HuH-7 (cell line): ENCODE measurements around the gene DAB2.

Source experiments
- DNase-seq: peaks from one replicate; pipeline ENCODE4 v3.0.0; 2011; ENCODE audit warnings: low spot score

The DAB2 gene

GRCh38 chr5:39379693-39380092, 45.1 kb downstream of the DAB2 start:
- no peak for DNase-seq

DNA sequence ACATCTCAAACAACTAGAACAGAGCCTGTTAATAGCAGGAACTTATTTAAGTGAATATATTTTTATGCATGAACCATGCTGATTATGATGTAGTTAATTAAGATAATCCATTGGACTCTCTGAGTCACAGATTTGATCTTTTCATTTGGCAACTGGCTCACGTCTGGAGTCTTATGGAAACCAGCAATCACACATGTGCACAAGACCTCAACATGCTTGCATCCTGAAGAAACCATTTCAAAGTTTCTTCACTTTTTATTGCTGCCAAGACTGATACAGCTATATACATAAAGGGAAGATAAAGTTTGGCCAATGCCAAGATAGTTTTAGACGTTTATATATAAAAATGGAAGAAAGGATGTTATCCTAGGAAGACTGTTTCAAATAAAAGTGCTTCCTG, 47.2 kb downstream of the DAB2 start:
- DNase-seq: no peak

DNA sequence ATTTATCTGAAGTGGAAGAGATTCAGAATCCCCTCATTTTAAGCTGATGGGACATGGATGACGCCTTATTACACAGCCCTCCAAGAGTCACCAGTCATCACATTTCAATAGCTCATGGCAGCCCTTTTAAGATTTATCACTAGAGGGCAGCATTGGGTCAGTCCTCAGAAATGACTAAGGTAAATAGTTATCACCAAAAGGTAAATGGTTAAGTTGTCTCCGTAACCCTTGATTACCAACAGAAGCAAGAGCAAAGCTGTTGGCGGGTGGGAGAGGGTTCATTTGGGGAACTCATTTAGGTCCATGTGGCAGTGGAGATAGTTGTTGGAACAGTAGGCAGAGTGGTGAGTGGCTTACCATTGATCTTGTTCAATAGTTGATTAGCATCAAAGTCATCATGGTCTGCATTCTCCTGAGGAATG, 48.5 kb downstream of the DAB2 start:
- peak; percentile 64 for DNase-seq

DNA sequence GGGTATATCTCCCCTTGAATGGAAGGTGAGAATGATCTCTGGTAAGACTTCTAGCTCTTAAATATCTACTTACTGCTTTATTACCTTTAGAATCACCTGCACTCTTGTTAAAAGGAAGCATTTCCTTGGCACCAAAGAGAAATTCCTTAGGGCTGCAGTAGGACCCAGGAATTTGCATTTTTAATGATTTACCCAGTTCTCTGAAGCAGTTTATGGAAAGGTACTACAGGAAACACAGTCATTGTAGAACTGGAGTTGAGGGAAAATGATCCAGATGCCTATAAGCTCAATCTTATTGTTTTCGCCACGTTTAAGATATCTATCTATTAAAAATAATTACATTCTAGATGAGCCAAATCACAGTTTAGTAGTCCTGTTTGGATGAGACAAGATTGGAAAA, 51.0 kb downstream of the DAB2 start:
- DNase-seq: no peak

DNA sequence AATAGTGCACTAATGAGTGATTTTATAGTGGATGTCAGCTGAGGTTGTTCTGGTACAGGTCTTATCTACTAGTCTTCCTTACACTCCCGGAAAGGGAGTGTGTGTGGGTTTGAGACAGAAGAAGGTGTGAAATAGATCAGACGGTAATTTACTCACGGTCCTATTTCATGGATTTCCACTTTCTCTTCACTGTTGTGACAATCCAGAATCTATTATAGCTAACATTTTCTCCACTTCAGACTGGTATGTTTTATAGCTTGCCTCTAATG, 53.5 kb downstream of the DAB2 start:
- no peak for DNase-seq

DNA sequence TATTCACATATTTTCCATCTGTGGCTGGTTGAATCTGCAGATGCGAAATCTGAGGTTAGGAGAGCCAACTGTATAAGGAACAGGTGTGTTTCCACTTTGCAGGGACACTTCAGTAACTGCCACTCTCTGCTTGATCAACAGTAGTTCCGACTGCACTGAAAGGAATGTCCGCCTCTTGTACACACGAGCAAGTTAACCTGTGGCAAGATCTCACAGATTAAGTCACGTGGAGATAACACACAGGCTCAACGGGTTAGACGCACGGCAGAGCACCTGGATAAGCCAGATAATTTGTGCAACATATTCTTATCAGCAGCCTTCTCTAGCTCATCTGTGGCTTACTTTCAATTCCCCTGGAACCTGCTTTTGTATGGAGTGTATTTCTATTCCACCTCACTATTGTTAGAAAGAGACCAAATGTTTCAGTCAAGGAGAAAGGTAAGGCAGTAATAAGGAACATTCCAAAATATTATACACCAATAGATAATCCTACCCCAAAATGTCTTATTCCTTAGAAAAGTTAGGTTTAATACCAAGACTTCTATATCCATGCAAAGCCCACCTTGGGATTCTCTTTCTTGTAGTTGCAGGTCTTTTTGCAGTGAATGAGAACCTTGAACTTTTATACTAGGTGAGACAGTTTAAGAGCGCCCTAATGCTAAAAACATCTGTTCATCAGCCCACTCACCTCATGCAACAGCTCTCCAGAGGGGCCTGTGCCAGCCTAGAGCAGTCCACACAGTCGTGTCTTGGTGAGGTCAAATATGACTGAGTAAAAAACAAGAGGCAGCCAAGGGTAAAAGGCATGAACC, 54.0 kb downstream of the DAB2 start:
- DNase-seq: no peak

DNA sequence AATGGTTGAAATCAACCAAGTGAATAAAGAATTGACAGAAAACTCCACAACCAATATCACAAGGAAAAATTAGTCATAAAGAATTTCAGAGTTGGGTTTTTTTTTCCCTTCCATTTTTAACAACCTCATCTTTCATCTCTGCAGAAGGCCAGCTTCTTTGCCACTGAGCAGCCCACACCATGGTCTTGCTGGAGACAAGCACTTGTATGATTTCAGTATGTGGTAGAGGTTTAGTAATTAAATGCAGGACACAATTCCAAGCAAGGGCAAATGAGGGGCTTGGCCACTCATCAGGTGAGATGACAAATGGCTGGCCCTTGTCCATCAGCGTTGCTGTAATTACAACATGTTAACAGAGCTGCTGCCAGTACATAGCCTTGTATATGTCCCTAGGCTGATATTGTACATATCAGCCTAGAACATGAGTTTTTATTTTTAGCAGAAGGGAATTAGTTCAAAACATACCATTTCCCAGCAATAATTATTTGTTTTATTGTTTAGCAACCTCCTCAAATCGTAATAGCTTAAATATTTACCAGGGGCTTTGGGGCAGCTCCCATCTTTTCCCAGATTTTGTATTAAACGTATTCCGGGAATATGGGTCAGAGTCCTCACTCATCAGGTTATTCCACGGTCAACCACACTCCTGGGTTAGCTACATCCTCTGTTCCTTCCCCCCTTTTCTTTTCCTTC, 55.5 kb downstream of the DAB2 start:
- no peak for DNase-seq

- DNase-seq: no peak
Measured at GRCh38 chr5:39368116-39368515, 56.7 kb downstream of the DAB2 start.

DNA sequence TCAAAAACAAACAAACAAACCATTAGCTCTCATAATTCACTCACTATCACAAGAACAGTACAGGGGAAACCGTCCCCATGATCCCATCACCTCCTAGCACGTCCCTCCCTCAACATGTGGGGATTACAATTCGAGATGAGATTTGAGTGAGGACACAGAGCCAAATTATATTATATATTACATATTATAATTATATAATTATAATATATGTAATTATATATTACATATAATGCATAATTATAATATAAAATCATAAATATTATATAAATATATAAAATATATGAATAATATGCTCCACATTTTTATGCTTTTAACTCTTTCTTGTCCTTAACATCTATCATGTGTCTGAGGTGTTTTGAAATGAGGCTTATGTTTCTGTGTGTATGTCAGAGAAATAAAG, 57.1 kb downstream of the DAB2 start:
- no peak for DNase-seq

GRCh38 chr5:39364367-39364766, 60.4 kb downstream of the DAB2 start, which contains the start of gene C9:
Gene C9, minus strand, starts transcription at chr5:39364495. Its CDS starts 31 bp downstream, at chr5:39364464.
- DNase-seq: no peak

GRCh38 chr5:39363217-39363616, 61.6 kb downstream of the DAB2 start:
- no peak for DNase-seq

- DNase-seq: no peak
Measured at GRCh38 chr5:39362646-39363045, 62.1 kb downstream of the DAB2 start.

DNA sequence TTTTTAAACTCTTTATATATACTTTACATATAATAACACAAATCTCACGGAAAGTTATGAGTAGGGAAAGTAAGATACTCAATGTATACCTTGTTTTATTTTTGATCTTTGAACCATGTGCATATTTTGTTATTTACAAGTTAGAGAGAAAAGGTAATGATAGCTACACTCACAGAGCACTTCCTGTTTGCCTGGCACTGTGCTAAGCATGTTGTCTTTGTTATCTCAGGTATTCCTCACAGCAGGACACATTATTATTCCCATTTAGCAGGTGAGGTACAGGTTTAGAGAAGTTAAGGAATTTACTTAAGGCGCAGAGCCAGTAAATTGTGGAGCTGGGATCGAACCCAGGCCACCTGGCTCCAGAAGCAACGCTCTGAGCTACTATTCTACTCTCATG, 63.5 kb downstream of the DAB2 start:
- DNase-seq: no peak

GRCh38 chr5:39360471-39361111, 64.2 kb downstream of the DAB2 start:
- DNase-seq: no peak

GRCh38 chr5:39356263-39356662, 68.5 kb downstream of the DAB2 start:
- DNase-seq: no peak

DNA sequence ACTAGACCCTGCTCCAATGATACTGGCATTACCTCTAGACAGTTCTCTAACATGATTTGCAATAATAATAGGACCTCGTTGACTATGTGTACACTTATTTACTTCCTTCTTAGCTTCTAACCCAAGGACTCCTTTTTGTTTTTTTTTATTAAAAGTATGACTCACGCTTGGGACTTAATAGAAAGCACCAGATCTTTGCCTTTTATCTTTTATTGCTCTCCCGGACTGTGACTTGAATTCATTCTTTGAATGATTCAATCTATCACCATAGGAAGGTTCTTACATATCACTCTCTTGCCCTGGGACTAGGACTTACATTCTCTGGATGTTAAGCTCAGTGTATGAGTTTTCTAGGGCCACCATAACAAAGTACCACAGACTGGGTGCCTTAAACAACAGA, 69.5 kb downstream of the DAB2 start:
- no peak for DNase-seq

GRCh38 chr5:39353717-39354399, 70.9 kb downstream of the DAB2 start:
- DNase-seq: no peak

GRCh38 chr5:39352951-39353350, 71.8 kb downstream of the DAB2 start:
- DNase-seq: no peak

DNA sequence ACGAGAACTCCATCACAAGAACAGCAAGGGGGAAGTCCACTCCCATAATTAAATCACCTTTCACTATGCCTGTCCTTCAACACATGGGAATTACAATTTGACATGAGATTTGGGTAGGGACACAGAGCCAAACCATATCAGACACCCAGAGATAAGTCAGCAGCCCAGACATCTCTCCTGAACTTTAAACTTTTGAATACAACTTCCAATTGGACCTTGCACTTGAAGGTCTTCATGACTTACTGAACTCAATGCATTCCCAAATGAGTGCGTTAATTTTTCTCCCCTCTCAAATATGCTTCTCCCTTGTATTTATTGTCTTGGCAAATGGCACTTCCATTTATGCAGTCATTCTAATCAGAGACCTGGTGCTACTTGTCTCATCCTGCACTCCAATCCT, 72.6 kb downstream of the DAB2 start:
- DNase-seq: no peak

DNA sequence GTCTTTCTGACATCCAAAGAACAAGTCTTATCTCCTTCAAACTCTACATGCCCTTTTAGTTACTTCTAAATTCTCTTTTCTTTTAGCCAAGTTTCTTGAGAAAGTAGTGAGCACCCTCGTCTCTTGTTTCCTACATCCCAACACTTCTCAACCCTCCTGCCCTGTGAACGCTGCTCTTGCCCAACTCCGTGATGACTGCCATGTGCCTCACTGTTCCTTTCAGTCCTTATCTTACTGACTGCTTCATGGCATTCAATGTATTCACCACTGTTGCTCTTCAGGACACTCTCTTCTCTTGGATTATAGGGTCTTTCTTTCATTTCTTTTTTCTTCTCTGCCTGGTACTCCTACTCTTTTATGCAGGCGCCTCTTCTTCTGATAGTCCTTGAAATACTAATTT, 75.3 kb downstream of the DAB2 start:
- DNase-seq: no peak

DNA sequence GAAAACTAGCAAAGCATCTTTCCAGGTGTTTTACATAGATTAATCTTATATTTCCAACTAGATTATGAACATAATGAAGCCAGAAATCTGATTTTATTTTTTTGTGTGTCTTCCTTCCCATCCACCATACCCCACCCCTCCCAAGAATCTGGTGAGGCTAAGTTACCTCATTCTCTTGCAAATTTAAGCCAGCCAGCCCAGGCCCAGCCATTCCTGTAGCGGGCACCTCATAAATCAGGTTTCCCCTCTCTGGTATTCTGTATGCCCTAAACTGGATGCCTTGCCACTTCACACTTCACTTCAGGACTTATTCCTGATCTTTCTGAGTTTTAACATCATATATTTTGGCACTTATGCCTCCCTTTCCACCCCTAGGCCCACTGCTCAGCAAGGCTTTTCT, 82.3 kb downstream of the DAB2 start:
- DNase-seq: no peak

DNA sequence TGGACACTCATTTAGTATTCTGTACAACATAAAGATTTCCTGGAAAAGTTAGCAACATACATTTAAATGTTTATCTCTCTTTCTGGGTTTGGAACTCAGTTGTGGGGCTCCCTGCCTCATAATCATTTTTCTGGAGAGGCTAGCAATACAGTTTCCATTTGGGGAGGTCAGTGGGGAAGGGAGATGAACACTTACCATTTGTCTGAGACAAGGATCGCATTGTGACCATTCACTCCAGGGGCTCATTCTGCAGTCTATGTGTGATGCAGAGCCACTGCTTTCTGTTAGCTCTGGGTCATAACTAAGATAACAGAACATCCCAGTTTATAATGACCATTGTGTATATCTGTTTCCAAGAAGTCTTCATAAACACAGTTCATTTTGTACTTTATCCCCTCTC, 82.9 kb downstream of the DAB2 start:
- DNase-seq: no peak

GRCh38 chr5:39340506-39340905, 84.3 kb downstream of the DAB2 start:
- no peak for DNase-seq
